GM18507 (cell line): ENCODE results near the gene RINL.

Experiments
- DNase-seq: peaks from one replicate; pipeline ENCODE4 v3.0.0; 2011; ENCODE audit warnings: low read depth; ENCODE audit not compliant: insufficient read length; ENCODE audit errors: extremely low spot score
- FAIRE-seq: peaks from 2 replicates; lab custom pipeline; 2011; peaks lifted over from hg19 to GRCh38; lab: Jason Lieb, UNC

RINL gene

GRCh38 chr19:38852231-38853044 lies 25.6 kb downstream of the RINL start:
- DNase-seq = no peak
- FAIRE-seq = peak; percentile 69

- DNase-seq = peak; percentile 74
- FAIRE-seq = peak; percentile 89
Observed at GRCh38 chr19:38851622-38852230, 26.3 kb downstream of the RINL start.

- FAIRE-seq (no peak), DNase-seq (no peak)
Observed at GRCh38 chr19:38850976-38851621, 27.0 kb downstream of the RINL start.

- DNase-seq (peak; percentile 80), FAIRE-seq (no peak)
Observed at GRCh38 chr19:38850436-38850975, 27.6 kb downstream of the RINL start.

GRCh38 chr19:38849860-38850435 lies 28.1 kb downstream of the RINL start, which contains the start of gene HNRNPL:
Gene HNRNPL (minus strand): TSS chr19:38849986. CDS start chr19:38849966, 20 bp downstream.
- DNase-seq (peak; percentile 82), FAIRE-seq (peak; percentile 100)

GRCh38 chr19:38849147-38849859 lies 28.8 kb downstream of the RINL start:
- FAIRE-seq (peak; percentile 92), DNase-seq (peak; percentile 93)

- DNase-seq (no peak), FAIRE-seq (peak; percentile 60)
Observed at GRCh38 chr19:38848299-38849146, 29.6 kb downstream of the RINL start.

- DNase-seq (no peak), FAIRE-seq (no peak)
Observed at GRCh38 chr19:38846097-38846496, 32.0 kb downstream of the RINL start.

GRCh38 chr19:38845374-38846024 lies 32.6 kb downstream of the RINL start:
- FAIRE-seq = no peak
- no peak for DNase-seq

- FAIRE-seq = no peak
Observed at GRCh38 chr19:38844093-38844686, 33.9 kb downstream of the RINL start.

GRCh38 chr19:38843175-38843758 lies 34.8 kb downstream of the RINL start:
- no peak for FAIRE-seq
- no peak for DNase-seq

More at GRCh38 chr19:38844093-38844686, 33.9 kb downstream of the RINL start:
- DNase-seq = no peak

- DNase-seq (no peak), FAIRE-seq (no peak)
Observed at GRCh38 chr19:38842439-38843174, 35.5 kb downstream of the RINL start.

GRCh38 chr19:38841787-38842438 lies 36.2 kb downstream of the RINL start:
- FAIRE-seq (no peak), DNase-seq (no peak)

- DNase-seq (no peak), FAIRE-seq (no peak)
Observed at GRCh38 chr19:38841180-38841766, 36.8 kb downstream of the RINL start.

- no peak for DNase-seq
- FAIRE-seq = no peak
Observed at GRCh38 chr19:38840583-38840968, 37.5 kb downstream of the RINL start.
